Endothelial cell of umbilical vein (primary cell): ENCODE measurements around the gene POTEG.
"Not testable (repeated sequence)": the region's sequence is repeated elsewhere in the genome, so short reads cannot be mapped to it uniquely, and the experiment has no call there.

ENCODE experiments used
- CTCF ChIP-seq, 2 donors: IDR thresholded peaks; 1 replicate in 1 of 2; 2 replicates in 1 of 2; pipeline ENCODE4 v1.5.1; 2011; ENCODE audit warnings: low read length in 2 of 2, mild to moderate bottlenecking in 2 of 2, moderate library complexity in 2 of 2, control low read depth in 1 of 2, inconsistent platforms in 1 of 2, low read depth in 1 of 2; ENCODE audit not compliant: insufficient read depth in 1 of 2; ENCODE audit errors: extremely low read depth in 1 of 2
- FOS ChIP-seq: IDR thresholded peaks from 2 replicates; pipeline ENCODE4 v1.6.1; 2011; ENCODE audit warnings: mild to moderate bottlenecking, low read length, moderate library complexity, borderline replicate concordance; ENCODE audit not compliant: insufficient read depth
- JUN ChIP-seq: IDR thresholded peaks from 2 replicates; pipeline ENCODE4 v1.6.1; 2011; ENCODE audit warnings: borderline replicate concordance, low read depth; ENCODE audit not compliant: insufficient read length, insufficient read depth
- MAX ChIP-seq: IDR thresholded peaks from 2 replicates; pipeline ENCODE4 v1.6.1; 2011; ENCODE audit not compliant: insufficient read depth, insufficient read length
- POLR2A ChIP-seq: IDR thresholded peaks from 2 replicates; pipeline ENCODE4 v1.6.1; 2012; ENCODE audit warnings: low read depth, mild to moderate bottlenecking, control low read depth, low read length
- POLR2AphosphoS5 ChIP-seq: IDR thresholded peaks from 2 replicates; pipeline ENCODE4 v1.6.1; 2012; ENCODE audit warnings: low read depth, mild to moderate bottlenecking, control low read depth, low read length, moderate library complexity; ENCODE audit not compliant: insufficient read depth

- TF ChIP-seq CTCF (IDR thresholded peaks at IDR 0.05; ENCODE audit: extremely low read depth in 1 of 2, insufficient read depth in 1 of 2, low read depth in 1 of 2, low read length in 2 of 2); POLR2A; POLR2AphosphoS5; JUN; MAX; FOS: not testable (repeated sequence)
These were observed 39.4 kb downstream of the POTEG start for GRCh38 chr14:19394727-19395126.
